Renal cortical epithelial cell (primary cell): ENCODE data around the gene MYO9A. TPM values are rescaled to one million over a fixed set of nuclear protein-coding genes. Genes with fewer than 3 reads are reported as not detected.
A peak's percentile ranks its signal among the peaks of the same experiment; 100 is the strongest.

Source experiments
- DNase-seq: peaks from one replicate; pipeline ENCODE4 v3.0.0-alpha.2; 2011; ENCODE audit warnings: low read depth
- total RNA-seq: library from RNA; depleted of rRNA; stranded (reverse); fragments of >200 nt; gene quantifications from 2 replicates; pipeline ENCODE4 v1.2.3, GENCODE V29; 2014

Gene MYO9A
- total RNA-seq, 1 donor from 2014 or later, result 111 TPM

GRCh38 chr15:71810256-71811035 lies 307.5 kb downstream of the MYO9A start, which contains the start of gene NR2E3:
Gene NR2E3, plus strand, starts transcription at chr15:71810554. Its CDS starts 190 bp downstream, at chr15:71810744.
- no peak for DNase-seq

GRCh38 chr15:71809346-71809745 lies 308.6 kb downstream of the MYO9A start:
- no peak for DNase-seq

DNA sequence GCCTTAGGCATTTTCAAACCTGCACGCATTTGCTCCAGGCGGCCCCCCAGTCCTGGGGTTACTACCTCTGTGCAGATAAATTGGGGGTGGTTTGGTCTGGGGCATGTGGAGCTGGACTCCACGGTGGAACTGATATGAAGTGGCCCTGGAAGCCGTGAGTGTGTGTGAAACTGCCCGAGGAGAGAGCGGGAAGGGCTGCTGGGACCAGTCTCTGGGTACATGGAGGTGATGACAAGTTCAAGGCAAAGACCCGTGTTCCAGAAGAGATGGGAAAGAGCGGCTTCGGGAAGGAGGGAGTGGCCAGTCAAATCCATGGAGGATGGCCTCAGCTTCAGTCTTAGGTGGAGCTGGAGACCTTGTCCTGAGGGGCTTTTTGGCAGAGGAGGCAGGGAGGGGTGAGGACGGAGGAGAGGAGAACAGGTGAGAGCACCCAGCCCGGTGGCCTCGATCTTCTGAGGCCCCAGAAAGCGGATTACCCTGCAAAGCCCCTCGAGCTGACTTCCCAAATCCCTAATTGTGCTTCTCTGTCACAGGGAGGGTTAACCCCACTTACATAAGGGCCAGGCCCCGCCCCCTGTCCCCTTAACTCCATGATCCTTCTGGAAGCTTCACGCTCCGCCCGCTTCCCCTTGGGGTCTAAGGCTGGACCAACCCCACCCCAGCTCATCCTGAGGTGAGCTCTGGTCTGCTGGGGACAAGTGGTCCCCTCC lies 309.5 kb downstream of the MYO9A start:
- DNase-seq, result no peak

- no peak for DNase-seq
Measured at GRCh38 chr15:71807691-71808091, 310.3 kb downstream of the MYO9A start.

DNA sequence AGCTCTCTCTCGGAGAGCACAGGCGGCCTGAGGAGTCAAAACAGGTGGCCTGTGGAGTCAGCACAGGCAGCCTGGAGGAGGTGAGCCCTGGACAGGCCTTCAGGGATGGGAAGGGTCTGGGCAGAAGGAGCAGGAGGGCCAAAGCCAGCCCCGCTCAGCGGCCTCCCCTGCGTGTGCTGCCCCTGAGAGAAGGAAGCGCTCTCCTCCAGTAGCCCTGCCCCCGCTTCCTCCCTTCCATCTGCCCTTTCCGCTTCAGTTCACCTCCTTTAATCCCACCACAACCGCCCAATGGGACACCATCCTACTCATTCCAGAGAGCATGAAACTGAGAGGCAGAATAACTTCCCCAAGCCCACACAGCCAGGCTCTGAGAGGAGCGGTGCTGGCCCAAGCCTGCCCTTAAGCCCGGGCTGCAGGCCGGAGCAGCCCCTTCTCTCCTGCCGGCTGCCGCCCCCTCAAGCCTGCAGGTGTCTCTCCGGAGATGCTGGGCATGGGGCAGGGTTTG lies 310.8 kb downstream of the MYO9A start:
- no peak for DNase-seq

DNA sequence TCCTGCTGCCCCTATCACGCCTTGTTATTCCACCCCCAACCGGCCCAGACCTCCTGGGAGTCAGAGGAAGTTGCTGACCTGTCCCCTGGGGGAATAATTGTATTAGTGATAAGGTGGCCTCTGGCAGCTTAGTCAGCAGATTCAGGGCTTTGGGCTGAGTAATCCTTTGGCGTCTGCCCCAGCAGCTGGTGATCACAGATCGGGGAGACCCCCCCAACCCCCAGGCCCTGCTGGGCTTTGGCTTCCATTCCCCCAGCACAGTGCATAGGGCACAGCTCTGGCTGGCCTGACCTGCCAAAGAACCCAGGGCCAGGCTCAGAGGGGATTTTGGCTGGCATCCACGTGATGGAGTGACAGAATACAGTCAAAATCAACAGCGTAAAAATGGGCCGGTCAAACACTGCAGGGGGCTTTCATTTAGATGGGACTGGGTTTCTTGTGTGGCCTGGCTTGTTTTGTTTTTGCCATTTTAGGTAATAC lies 311.5 kb downstream of the MYO9A start:
- peak; percentile 62 for DNase-seq

- no peak for DNase-seq
Measured at GRCh38 chr15:71804695-71805470, 313.1 kb downstream of the MYO9A start.

DNA sequence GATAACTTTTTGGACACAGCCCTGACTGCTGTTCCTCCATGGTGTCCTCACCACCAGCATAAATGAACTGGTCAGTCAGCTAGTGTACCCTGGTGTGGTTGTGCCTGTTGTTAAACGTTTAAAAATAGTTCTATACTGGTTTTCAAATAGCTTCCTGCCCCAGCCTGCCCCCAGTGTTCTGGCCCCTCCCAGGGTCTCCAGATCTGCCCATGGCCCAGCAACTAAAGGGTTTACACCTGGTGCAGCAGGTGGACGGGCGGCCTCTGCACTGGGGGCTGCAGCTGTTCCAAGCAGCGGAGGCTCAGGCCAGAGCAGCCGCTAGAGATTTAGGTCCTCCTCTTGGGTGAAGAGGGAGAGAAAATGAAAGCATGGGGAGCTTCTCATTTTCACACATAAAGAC lies 313.7 kb downstream of the MYO9A start:
- DNase-seq, result no peak

- DNase-seq, result no peak
Measured at GRCh38 chr15:71802770-71803169, 315.2 kb downstream of the MYO9A start.

GRCh38 chr15:71801935-71802655 lies 315.9 kb downstream of the MYO9A start:
- no peak for DNase-seq

- peak; percentile 87 for DNase-seq
Measured at GRCh38 chr15:71800835-71801745, 316.9 kb downstream of the MYO9A start.

DNA sequence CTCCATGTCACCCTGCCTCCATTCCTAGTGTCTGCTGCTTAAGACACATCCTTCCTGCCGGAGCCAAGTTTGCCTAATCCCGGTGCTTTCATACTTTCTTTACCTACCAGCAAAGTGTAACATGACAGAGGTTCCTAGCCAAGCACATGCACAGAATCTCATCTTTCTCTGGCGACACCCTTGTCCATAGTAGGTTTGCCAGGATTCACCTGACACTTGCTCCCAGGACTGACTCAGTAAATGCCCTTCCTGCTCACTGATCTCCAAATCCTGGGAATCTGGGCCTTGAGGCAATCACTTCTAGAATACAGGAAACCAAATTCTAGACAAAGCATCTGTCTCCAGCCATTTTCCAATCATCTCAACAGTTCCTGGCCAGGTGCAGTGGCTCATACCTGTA lies 317.8 kb downstream of the MYO9A start:
- DNase-seq, result peak; percentile 83

GRCh38 chr15:71798641-71799040 lies 319.3 kb downstream of the MYO9A start:
- DNase-seq, result no peak

DNA sequence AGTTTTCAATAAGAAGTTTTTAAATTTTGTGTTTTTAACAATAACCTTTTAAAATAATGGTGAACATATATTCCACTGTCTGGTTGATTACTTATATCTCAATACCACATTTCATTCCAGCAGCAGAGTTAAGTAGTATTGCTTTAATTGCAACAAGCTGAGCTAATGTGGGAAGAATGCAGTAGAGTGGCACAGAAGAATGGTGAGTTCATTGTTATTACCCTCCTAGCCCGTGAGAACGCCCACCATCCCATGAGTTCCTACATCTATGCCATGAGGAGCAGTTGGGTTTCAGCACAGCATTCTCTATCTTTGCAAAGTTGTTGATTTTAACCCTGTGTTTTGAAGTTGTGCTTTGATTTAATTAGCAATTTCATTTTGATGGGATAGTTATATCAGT lies 325.4 kb downstream of the MYO9A start:
- peak; percentile 96 for DNase-seq

DNA sequence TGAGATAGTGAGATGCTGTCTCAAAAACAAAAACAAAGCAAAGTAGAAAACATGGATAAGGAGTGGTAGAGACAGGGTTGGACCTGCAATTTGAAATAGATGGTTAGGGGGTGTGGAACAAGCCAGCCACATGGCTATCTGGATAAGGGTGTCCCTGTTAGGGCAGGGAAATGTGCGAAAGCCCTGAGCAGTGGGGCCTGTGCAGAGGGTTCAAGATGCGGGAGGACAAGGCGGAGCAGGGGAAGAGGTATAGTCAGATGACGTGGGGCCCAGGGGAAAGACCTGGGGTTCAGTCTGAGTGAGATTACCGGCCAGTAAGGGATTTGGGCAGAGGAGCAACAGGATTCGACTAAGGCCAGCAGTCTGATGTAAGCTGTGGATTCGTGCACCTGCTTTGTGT lies 326.0 kb downstream of the MYO9A start:
- DNase-seq, result no peak

DNA sequence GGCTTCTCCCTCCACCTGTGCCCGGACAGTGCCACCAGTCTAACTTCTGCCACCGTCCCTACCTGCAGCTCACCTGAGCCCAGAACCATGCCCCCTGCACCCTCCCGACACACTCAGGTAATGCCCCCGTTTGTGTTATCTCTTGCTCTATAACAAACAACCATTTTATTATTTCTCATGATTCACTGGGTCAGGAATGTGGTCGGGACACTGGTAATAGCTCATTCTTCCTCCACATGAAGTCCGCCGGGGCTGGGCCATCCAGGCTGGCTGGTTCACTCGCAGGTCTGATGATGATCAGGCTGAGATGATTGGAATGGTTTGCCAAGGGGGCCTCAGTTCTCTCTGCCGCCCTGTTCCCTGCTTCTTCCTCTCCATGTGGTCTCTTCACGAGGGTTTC lies 327.9 kb downstream of the MYO9A start:
- peak; percentile 74 for DNase-seq

DNA sequence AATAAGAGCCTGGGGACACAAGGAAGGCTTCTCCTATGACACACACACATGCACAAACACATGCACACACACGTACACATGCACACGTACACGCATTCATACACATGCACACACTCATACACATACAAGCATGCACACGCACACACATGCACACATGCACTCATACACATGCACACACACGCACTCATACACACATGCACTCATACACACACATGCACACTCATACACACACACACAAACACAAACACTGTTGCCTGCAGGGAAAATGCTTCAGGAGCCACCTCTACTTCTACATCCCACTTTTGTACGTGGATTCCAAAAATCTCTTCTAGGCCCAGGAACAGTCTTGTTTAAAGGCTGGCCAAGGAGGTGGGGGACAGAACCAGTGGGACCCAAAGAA lies 328.3 kb downstream of the MYO9A start:
- DNase-seq, result no peak

DNA sequence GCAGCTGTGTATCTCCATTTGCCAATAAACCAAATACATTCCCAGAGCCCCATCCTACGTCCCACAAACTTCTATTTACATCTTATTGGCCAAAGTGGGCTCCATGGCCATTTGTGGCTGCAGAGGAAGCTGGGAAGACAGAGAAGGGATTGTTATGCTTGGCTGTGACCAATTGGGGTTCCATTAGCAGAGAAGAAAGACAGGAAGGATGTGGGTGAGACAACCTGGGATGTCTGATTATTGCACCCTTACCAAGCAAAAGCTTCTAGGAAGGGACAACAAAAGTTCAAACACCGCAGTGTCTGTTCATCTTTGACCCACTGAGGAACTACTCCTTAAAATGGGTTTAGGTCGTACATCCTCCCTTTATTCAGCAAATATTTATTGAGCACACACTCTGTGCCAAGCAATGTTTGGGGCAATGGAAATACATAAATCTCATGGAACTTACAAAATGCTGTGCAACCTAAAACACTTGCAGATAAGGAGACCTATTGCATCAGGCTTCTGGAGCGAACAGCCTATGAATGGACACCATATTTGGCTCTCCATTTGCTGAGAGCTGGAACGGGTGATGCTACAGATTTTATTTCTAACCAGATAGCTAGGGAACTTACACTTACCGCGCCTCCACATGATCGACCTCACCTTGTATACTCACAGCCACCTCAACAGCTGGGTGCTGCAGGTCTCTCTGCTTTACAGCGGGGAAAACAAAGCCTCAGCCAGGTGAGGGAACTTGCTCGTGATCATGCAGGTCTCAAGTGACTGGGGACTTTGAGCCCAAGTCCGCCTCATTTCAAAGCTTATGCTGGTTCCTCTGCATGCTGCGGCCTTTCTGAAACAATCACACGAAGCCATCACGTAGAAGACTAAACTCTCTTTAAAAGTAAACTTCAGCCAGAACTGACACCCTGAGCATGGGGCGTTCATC lies 329.0 kb downstream of the MYO9A start:
- DNase-seq, result no peak

- no peak for DNase-seq
Measured at GRCh38 chr15:71786673-71787072, 331.3 kb downstream of the MYO9A start.
